GM10266 (cell line): ENCODE data around the gene CDH4.

ENCODE experiments used
- DNase-seq: peaks from one replicate; pipeline ENCODE4 v3.0.0; 2012; ENCODE audit errors: extremely low spot score
- TF ChIP-seq, protein P1 (sequence below): IDR thresholded peaks from 2 replicates; pipeline ENCODE4 v1.5.1; 2012; ENCODE audit warnings: mild to moderate bottlenecking, low read depth; ENCODE audit not compliant: control insufficient read depth, insufficient read depth; ENCODE audit errors: missing control alignments

Gene CDH4

GRCh38 chr20:61988665-61989064 lies 736.6 kb downstream of the CDH4 start:
- DNase-seq, result no peak
- TF ChIP-seq, protein P1, sequence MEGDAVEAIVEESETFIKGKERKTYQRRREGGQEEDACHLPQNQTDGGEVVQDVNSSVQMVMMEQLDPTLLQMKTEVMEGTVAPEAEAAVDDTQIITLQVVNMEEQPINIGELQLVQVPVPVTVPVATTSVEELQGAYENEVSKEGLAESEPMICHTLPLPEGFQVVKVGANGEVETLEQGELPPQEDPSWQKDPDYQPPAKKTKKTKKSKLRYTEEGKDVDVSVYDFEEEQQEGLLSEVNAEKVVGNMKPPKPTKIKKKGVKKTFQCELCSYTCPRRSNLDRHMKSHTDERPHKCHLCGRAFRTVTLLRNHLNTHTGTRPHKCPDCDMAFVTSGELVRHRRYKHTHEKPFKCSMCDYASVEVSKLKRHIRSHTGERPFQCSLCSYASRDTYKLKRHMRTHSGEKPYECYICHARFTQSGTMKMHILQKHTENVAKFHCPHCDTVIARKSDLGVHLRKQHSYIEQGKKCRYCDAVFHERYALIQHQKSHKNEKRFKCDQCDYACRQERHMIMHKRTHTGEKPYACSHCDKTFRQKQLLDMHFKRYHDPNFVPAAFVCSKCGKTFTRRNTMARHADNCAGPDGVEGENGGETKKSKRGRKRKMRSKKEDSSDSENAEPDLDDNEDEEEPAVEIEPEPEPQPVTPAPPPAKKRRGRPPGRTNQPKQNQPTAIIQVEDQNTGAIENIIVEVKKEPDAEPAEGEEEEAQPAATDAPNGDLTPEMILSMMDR, result no peak

DNA sequence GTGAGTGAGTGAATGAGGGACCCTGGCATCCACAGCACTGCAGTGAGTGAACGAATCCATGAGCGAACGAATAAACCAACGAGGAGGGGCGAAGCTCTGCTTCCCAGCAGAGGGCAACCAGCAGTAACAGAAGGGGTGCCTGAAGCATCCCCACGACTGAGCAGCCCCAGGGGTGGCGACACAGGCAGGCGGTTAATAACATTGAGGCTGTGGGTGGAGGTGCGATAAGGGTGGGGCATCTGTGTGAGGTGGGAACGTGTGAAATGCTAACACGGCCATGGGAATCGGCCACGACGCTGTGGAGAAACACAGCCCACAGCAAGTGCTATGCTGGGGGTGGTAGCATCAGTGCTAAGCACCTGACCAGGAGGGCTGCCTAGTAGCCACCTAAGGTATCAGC lies 737.7 kb downstream of the CDH4 start:
- no peak for DNase-seq

More for the DNA sequence above, 737.7 kb downstream of the CDH4 start:
- TF ChIP-seq, protein P1, result no peak
